ENCODE measurements around the gene CCDC102A. TPM values are rescaled to one million over a fixed set of nuclear protein-coding genes. Genes with fewer than 3 reads are reported as not detected.

CCDC102A gene
- total and polyA plus RNA-seq, 10 of the 15 experiments (the other 5 are each of a cell fraction or from before 2014, with no cell fraction given), result 0.03 to 5.9 (median 2.4) TPM

- CTCF ChIA-PET, result interaction anchor here (1.1 to 2.5 kb wide), 3 partner anchors 8 to 113 kb away, joined by 3 to 16 read pairs (median 6); no protein-coding TSS in a partner anchor
- ATAC-seq, result peak; percentile 23
- RAD21 ChIA-PET (ENCODE audit: unreplicated experiment), result interaction anchor here (1.0 to 1.6 kb wide), 2 partner anchors 10 to 13 kb away, joined by 3 to 4 read pairs; partner anchors contain the start of gene ADGRG5
Measured at GRCh38 chr16:57529391-57530103, 6.8 kb downstream of the CCDC102A start.

More at GRCh38 chr16:57529391-57530103, 6.8 kb downstream of the CCDC102A start:
- Histone ChIP-seq H3K9me3 (replicated peaks; ENCODE audit: control insufficient read depth, insufficient read depth, low read length) (no peaks in the 10 kb centered on the region), H3K9ac (ENCODE audit: control insufficient read depth, insufficient read depth, low read length) (no peak overlapping the region), H3K4me3 (peak overlapping the region; percentile 17; the same call in 1 of the 2 replicates), H3K27ac (ENCODE audit: control insufficient read depth, insufficient read depth) (0 out of 2 replicates have a peak overlapping the region, but pooled peaks have one; percentile 13), H3K4me2 (ENCODE audit: control insufficient read depth, insufficient read depth) (peak overlapping the region; percentile 78), H2AFZ (ENCODE audit: control insufficient read depth, low read depth, low read length) (0 out of 2 replicates have a peak overlapping the region, but pooled peaks have one; percentile 5), H4K20me1 (ENCODE audit: control insufficient read depth, insufficient read depth) (no peaks in the 10 kb centered on the region), H3K36me3 (ENCODE audit: control insufficient read depth in 2 of 2, insufficient read depth in 2 of 2, low read length in 1 of 2) (no peaks in the 10 kb centered on the region; a peak in 1 of 4 replicates), H3K27me3 (replicated peaks in 1 of 2; ENCODE audit: control insufficient read depth in 2 of 2, insufficient read depth in 2 of 2, low read length in 1 of 2) (no peaks in the 10 kb centered on the region), H3K4me1 (ENCODE audit: control insufficient read depth, insufficient read depth, low read length) (peaks cover 32% of the 10 kb centered on the region), H3K79me2 (ENCODE audit: control insufficient read depth, insufficient read depth, low read length) (peaks cover 4% of the 10 kb centered on the region)
- in situ Hi-C loops (cut with MboI) (no loop called here), intact Hi-C loops (cut with micrococcal nuclease; ENCODE audit: unreplicated experiment) (no loop called here)
- no peak for DNase-seq (ENCODE audit: low read depth, low spot score)
- FAIRE-seq, result peak; percentile 85
- BruUV-seq (replicated peaks), result no TSS peak
- SMC1A ChIA-PET (ENCODE audit: uncharacterized antibody, unreplicated experiment), result interaction anchor here (1.0 to 3.2 kb wide), 2 partner anchors 8 to 12 kb away, joined by 3 to 14 read pairs; partner anchors contain the start of gene ADGRG5
- 80% methylated on average over 14 of the region's 14 CpGs for WGBS (ENCODE audit: insufficient coverage, insufficient replicate concordance, low lambda C conversion rate, missing lambda C conversion rate)
- POLR2A ChIA-PET, result no interaction called here
- TF ChIP-seq IRF4 (IDR thresholded peaks at IDR 0.05; ENCODE audit: low read depth, low read length) (no peak), SKIL (IDR thresholded peaks at IDR 0.05; ENCODE audit: low read depth, poor library complexity, severe bottlenecking) (no peak), IRF3 (IDR thresholded peaks at IDR 0.05) (no peak), SPI1 (IDR thresholded peaks at IDR 0.05; ENCODE audit: borderline replicate concordance, insufficient read depth, low read depth, low read length) (0 out of 2 replicates have a peak, but pooled peaks have one; percentile 13), CHD4 (IDR thresholded peaks at IDR 0.05) (no peak), RAD51 (IDR thresholded peaks at IDR 0.05) (no peak)

Measured in GM12878 (cell line).